Measurements from ENCODE around the gene HOXA6. TPM values are rescaled to one million over a fixed set of nuclear protein-coding genes. Genes with fewer than 3 reads are reported as not detected.

The HOXA6 gene
- total RNA-seq, 1 donor from 2014 or later = not detected

DNA sequence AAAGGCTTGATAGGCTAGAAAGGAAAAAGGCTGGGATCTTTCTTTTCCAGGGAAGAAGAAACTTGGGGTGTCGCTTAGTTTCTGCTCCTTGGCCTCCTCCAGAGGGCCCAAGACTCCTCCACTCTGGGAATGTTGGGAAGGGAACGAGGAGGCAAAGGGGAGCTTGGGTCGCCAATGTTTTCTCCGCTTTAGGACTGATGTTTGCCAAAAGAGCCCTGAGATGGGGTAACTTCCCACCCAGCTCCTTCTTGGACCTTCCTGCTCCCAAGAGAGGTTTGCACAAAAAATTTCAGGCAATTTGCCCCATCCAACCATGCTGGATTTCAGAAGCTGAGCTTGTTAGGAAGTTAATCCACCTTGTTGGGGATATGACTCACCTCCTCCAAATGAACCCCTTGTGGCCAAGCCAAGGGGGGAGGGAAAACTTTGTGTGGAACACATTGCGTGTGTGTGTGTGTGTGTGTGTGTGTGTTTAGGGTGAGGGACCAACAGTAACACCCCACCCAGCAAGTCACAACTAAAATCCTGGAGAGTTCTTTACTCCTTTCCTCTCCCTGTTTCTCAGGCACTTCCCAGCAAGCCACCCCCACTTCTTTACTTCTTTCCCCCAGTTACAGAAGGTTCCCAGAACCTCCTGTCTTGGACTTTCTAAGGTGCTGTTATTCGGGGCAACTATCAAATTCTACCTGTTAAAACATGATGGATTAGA lies 36.4 kb downstream of the HOXA6 start:
- H3K4me1 Mint-ChIP-seq = no peaks in the 10 kb centered on the region
- no peak overlapping the region for H3K27ac ChIP-seq

DNA sequence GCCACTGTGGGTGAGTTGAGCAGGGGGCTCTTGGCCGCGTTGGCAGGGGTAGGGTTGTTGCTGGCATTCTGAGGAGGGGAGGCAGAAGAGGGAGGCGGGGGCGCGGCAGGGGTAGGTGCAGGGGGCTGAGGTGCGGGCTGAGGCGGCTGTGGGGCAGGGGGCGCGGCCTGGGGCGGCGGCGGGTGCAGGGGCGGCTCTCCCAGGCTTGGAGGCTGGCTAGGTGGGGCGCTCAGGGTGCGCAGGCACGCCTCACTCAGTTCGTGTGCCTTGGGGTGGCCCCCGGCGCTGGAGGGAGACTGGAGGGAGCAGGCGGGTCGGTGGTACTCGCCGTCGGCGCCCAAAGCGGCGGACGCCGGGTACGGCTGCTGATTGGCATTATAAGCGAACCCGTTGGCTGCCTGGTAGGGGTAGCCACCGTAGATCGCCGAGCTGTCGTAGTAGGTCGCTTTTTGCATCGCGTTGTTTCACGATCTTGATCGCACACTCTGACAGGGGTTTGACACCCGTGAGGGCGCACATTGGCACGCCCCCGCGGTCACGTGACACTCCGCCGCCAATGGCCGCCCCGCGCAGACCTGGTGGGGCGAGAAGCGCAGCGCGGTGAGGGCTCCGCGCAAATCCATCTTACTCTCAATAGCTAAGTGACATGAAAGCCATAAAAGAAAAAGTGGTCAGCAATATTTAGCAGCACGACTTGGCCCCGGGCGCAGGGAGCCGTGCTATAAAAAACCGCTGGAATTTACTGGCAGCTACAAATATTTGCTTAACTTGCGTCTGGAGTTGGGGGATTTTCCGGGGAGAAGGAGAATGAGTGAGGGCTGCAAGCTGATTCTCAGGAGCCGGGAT lies 37.2 kb downstream of the HOXA6 start:
- peaks cover 90% of the 10 kb centered on the region for H3K27me3 Mint-ChIP-seq (ENCODE audit: insufficient read depth, low read depth)
- H3K36me3 ChIP-seq = no peaks in the 10 kb centered on the region
- no peak overlapping the region for H3K9ac ChIP-seq
- H3K79me2 ChIP-seq (ENCODE audit: low read depth) = no peaks in the 10 kb centered on the region
- H3K4me2 ChIP-seq = peak overlapping the region; percentile 34
- peak; percentile 67 for DNase-seq (ENCODE audit: low spot score)
- H3K4me3 ChIP-seq = peak overlapping the region; percentile 8
- no peaks in the 10 kb centered on the region for H3K36me3 Mint-ChIP-seq
- no peak overlapping the region for H3K4me3 Mint-ChIP-seq
- H3K4me1 Mint-ChIP-seq = no peaks in the 10 kb centered on the region
- H3K9me3 Mint-ChIP-seq = peaks cover 3% of the 10 kb centered on the region
- peaks cover 96% of the 10 kb centered on the region for H4K20me1 ChIP-seq (ENCODE audit: low read depth)
- H3K27ac ChIP-seq = no peak overlapping the region
- H3F3A ChIP-seq (ENCODE audit: low read depth) = peaks cover 24% of the 10 kb centered on the region
- H3K27ac Mint-ChIP-seq = no peak overlapping the region
- no peaks in the 10 kb centered on the region for H3K4me1 ChIP-seq
- TF ChIP-seq EZH2phosphoT487 (IDR thresholded peaks at IDR 0.05) (peak; percentile 83), EZH2 (IDR thresholded peaks at IDR 0.05) (peak; percentile 97)
- TF ChIP-seq, protein P1, sequence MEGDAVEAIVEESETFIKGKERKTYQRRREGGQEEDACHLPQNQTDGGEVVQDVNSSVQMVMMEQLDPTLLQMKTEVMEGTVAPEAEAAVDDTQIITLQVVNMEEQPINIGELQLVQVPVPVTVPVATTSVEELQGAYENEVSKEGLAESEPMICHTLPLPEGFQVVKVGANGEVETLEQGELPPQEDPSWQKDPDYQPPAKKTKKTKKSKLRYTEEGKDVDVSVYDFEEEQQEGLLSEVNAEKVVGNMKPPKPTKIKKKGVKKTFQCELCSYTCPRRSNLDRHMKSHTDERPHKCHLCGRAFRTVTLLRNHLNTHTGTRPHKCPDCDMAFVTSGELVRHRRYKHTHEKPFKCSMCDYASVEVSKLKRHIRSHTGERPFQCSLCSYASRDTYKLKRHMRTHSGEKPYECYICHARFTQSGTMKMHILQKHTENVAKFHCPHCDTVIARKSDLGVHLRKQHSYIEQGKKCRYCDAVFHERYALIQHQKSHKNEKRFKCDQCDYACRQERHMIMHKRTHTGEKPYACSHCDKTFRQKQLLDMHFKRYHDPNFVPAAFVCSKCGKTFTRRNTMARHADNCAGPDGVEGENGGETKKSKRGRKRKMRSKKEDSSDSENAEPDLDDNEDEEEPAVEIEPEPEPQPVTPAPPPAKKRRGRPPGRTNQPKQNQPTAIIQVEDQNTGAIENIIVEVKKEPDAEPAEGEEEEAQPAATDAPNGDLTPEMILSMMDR (IDR thresholded peaks at IDR 0.05) = no peak
- peaks cover 100% of the 10 kb centered on the region for H3K27me3 ChIP-seq
- H3K9me3 ChIP-seq (ENCODE audit: low read depth) = no peaks in the 10 kb centered on the region
- H2AFZ ChIP-seq (replicated peaks) = no peak overlapping the region

More for the DNA sequence above, 36.4 kb downstream of the HOXA6 start:
- H3K9me3 ChIP-seq (ENCODE audit: low read depth) = no peaks in the 10 kb centered on the region
- peak overlapping the region; percentile 34 for H3K4me2 ChIP-seq
- Mint-ChIP-seq H3K4me3 (no peak overlapping the region), H3K27me3 (ENCODE audit: insufficient read depth, low read depth) (peaks cover 90% of the 10 kb centered on the region), H3K27ac (no peak overlapping the region), H3K9me3 (peaks cover 3% of the 10 kb centered on the region), H3K36me3 (no peaks in the 10 kb centered on the region)
- H3K79me2 ChIP-seq (ENCODE audit: low read depth) = no peaks in the 10 kb centered on the region
- peaks cover 100% of the 10 kb centered on the region for H3K27me3 ChIP-seq
- peaks cover 96% of the 10 kb centered on the region for H4K20me1 ChIP-seq (ENCODE audit: low read depth)
- H3K4me1 ChIP-seq = no peaks in the 10 kb centered on the region
- TF ChIP-seq EZH2 (IDR thresholded peaks at IDR 0.05) = no peak
- TF ChIP-seq, protein P1 (IDR thresholded peaks at IDR 0.05) = no peak
- TF ChIP-seq EZH2phosphoT487 (IDR thresholded peaks at IDR 0.05) = no peak
- H3F3A ChIP-seq (ENCODE audit: low read depth) = peaks cover 16% of the 10 kb centered on the region
- no peak overlapping the region for H2AFZ ChIP-seq (replicated peaks)
- no peak for DNase-seq (ENCODE audit: low spot score)
- H3K9ac ChIP-seq = no peak overlapping the region
- no peaks in the 10 kb centered on the region for H3K36me3 ChIP-seq
- H3K4me3 ChIP-seq = no peak overlapping the region

DNA sequence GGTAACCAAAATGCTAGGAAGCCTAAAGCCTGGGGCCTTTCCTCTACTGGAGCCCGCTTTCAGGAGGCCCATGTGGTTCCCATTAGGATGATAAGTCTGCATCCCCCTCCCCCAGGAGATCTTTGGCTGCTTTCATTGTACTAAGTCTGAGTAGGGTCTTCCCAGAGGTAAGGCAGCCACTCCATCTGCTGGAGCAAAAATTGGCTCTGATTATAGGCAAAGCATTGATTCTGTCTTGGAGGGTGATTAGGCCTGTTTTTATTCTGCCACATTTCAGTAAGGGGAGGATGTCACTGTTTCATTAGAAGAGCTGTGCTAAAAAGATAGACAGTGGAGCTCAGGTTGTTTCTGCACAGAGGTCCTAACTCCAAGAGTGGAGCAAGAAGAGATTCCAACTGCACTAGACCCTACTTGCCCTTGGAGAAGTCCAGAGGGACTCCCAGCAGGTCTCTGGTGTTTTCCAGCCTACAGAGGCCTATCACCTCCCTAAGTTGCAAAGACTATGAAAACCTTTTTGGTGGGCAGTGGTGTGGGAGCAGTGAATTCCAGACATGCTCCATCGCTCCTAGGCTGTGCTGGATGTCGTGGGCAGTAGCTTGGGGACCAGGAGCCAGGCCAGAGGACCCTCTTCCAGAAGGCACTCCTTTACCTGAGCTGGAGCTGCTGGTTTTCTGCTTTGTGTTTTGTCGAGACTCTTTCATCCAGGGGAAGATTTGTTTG lies 37.9 kb downstream of the HOXA6 start:
- no peak for TF ChIP-seq EZH2 (IDR thresholded peaks at IDR 0.05)
- no peak for TF ChIP-seq EZH2phosphoT487 (IDR thresholded peaks at IDR 0.05)
- TF ChIP-seq, protein P1 (IDR thresholded peaks at IDR 0.05) = no peak
- no peaks in the 10 kb centered on the region for H3K36me3 ChIP-seq
- Mint-ChIP-seq H3K36me3 (no peaks in the 10 kb centered on the region), H3K9me3 (peaks cover 3% of the 10 kb centered on the region), H3K27me3 (ENCODE audit: insufficient read depth, low read depth) (peaks cover 91% of the 10 kb centered on the region), H3K4me3 (no peak overlapping the region), H3K27ac (no peak overlapping the region), H3K4me1 (no peaks in the 10 kb centered on the region)
- no peak overlapping the region for H3K4me2 ChIP-seq
- H3K4me1 ChIP-seq = no peaks in the 10 kb centered on the region
- no peak overlapping the region for H3K9ac ChIP-seq
- H3K4me3 ChIP-seq = no peak overlapping the region
- peaks cover 100% of the 10 kb centered on the region for H3K27me3 ChIP-seq
- no peaks in the 10 kb centered on the region for H3K9me3 ChIP-seq (ENCODE audit: low read depth)
- H4K20me1 ChIP-seq (ENCODE audit: low read depth) = peaks cover 98% of the 10 kb centered on the region
- DNase-seq (ENCODE audit: low spot score) = no peak
- peaks cover 24% of the 10 kb centered on the region for H3F3A ChIP-seq (ENCODE audit: low read depth)
- H2AFZ ChIP-seq (replicated peaks) = no peak overlapping the region
- H3K27ac ChIP-seq = no peak overlapping the region
- H3K79me2 ChIP-seq (ENCODE audit: low read depth) = no peaks in the 10 kb centered on the region

Data from neural progenitor cell (in vitro differentiated cells).